ENCODE measurements around the gene DPEP2. TPM values are rescaled to one million over a fixed set of nuclear protein-coding genes. Genes with fewer than 3 reads are reported as not detected.

The DPEP2 gene
- total RNA-seq, 1 donor from 2014 or later: not detected

- H3K9me3 ChIP-seq (ENCODE audit: insufficient read depth, low read depth, low read length): no peaks in the 10 kb centered on the region
- DNase-seq (ENCODE audit: low read depth): no peak
- no peak overlapping the region for H3K4me3 ChIP-seq (ENCODE audit: insufficient read depth, low read depth, low read length)
- H3K27me3 ChIP-seq (ENCODE audit: insufficient read depth, low read length): no peaks in the 10 kb centered on the region
- no peak overlapping the region for H3K27ac ChIP-seq (ENCODE audit: low read depth, low read length)
- no peaks in the 10 kb centered on the region for H3K79me2 ChIP-seq (ENCODE audit: insufficient read depth, low read length)
- no peak overlapping the region for H3K4me2 ChIP-seq (ENCODE audit: low read length)
- H3K27ac Mint-ChIP-seq (ENCODE audit: unreplicated experiment): no peak overlapping the region
- H3K9me3 Mint-ChIP-seq (ENCODE audit: unreplicated experiment): no peaks in the 10 kb centered on the region
- TF ChIP-seq EZH2 (IDR thresholded peaks at IDR 0.05; ENCODE audit: insufficient read depth, low read length): no peak
- TF ChIP-seq CTCF (IDR thresholded peaks at IDR 0.05; ENCODE audit: insufficient read depth, low read depth, low read length): no peak
- H2AFZ ChIP-seq (ENCODE audit: low read depth, low read length): no peak overlapping the region
- H3K4me1 Mint-ChIP-seq (ENCODE audit: low read depth, unreplicated experiment): no peaks in the 10 kb centered on the region
- H3K9ac ChIP-seq (ENCODE audit: low read length): no peak overlapping the region
- H3K36me3 ChIP-seq (ENCODE audit: insufficient read depth, low read length): no peaks in the 10 kb centered on the region
- peaks cover 11% of the 10 kb centered on the region for H4K20me1 ChIP-seq (ENCODE audit: insufficient read depth, low read length)
- no peak for FAIRE-seq
- no peaks in the 10 kb centered on the region for H3K4me1 ChIP-seq (ENCODE audit: insufficient read depth, low read length)
- peaks cover 2% of the 10 kb centered on the region for H3K36me3 Mint-ChIP-seq (ENCODE audit: low read depth, unreplicated experiment)
- no peak overlapping the region for H3K4me3 Mint-ChIP-seq (ENCODE audit: unreplicated experiment)
- H3K27me3 Mint-ChIP-seq (ENCODE audit: low read depth, unreplicated experiment): no peaks in the 10 kb centered on the region
These were observed 38.7 kb upstream of the DPEP2 start for GRCh38 chr16:68037841-68038597.

GRCh38 chr16:68035227-68035626 is 35.9 kb upstream of the DPEP2 start:
- DNase-seq (ENCODE audit: low read depth) (no peak), FAIRE-seq (no peak)
- H3K27ac ChIP-seq (ENCODE audit: low read depth, low read length): no peak overlapping the region
- no peak overlapping the region for H3K4me2 ChIP-seq (ENCODE audit: low read length)
- no peak overlapping the region for H2AFZ ChIP-seq (ENCODE audit: low read depth, low read length)
- no peak overlapping the region for H3K4me3 Mint-ChIP-seq (ENCODE audit: unreplicated experiment)
- H3K36me3 ChIP-seq (ENCODE audit: insufficient read depth, low read length): no peaks in the 10 kb centered on the region
- no peaks in the 10 kb centered on the region for H3K27me3 Mint-ChIP-seq (ENCODE audit: low read depth, unreplicated experiment)
- H3K79me2 ChIP-seq (ENCODE audit: insufficient read depth, low read length): no peaks in the 10 kb centered on the region
- H3K4me1 ChIP-seq (ENCODE audit: insufficient read depth, low read length): peaks cover 6% of the 10 kb centered on the region
- no peak for TF ChIP-seq CTCF (IDR thresholded peaks at IDR 0.05; ENCODE audit: insufficient read depth, low read depth, low read length)
- TF ChIP-seq EZH2 (IDR thresholded peaks at IDR 0.05; ENCODE audit: insufficient read depth, low read length): no peak
- H3K4me1 Mint-ChIP-seq (ENCODE audit: low read depth, unreplicated experiment): no peaks in the 10 kb centered on the region
- H3K4me3 ChIP-seq (ENCODE audit: insufficient read depth, low read depth, low read length): no peak overlapping the region
- H4K20me1 ChIP-seq (ENCODE audit: insufficient read depth, low read length): peaks cover 1% of the 10 kb centered on the region
- no peaks in the 10 kb centered on the region for H3K27me3 ChIP-seq (ENCODE audit: insufficient read depth, low read length)
- H3K9me3 ChIP-seq (ENCODE audit: insufficient read depth, low read depth, low read length): no peaks in the 10 kb centered on the region
- H3K36me3 Mint-ChIP-seq (ENCODE audit: low read depth, unreplicated experiment): peaks cover 2% of the 10 kb centered on the region
- H3K9ac ChIP-seq (ENCODE audit: low read length): no peak overlapping the region
- no peak overlapping the region for H3K27ac Mint-ChIP-seq (ENCODE audit: unreplicated experiment)
- no peaks in the 10 kb centered on the region for H3K9me3 Mint-ChIP-seq (ENCODE audit: unreplicated experiment)

- H3K27me3 Mint-ChIP-seq (ENCODE audit: low read depth, unreplicated experiment): no peaks in the 10 kb centered on the region
- H3K4me1 ChIP-seq (ENCODE audit: insufficient read depth, low read length): peaks cover 6% of the 10 kb centered on the region
- H4K20me1 ChIP-seq (ENCODE audit: insufficient read depth, low read length): no peaks in the 10 kb centered on the region
- H3K36me3 ChIP-seq (ENCODE audit: insufficient read depth, low read length): no peaks in the 10 kb centered on the region
- TF ChIP-seq EZH2 (IDR thresholded peaks at IDR 0.05; ENCODE audit: insufficient read depth, low read length): no peak
- TF ChIP-seq CTCF (IDR thresholded peaks at IDR 0.05; ENCODE audit: insufficient read depth, low read depth, low read length): no peak
- H3K36me3 Mint-ChIP-seq (ENCODE audit: low read depth, unreplicated experiment): peaks cover 2% of the 10 kb centered on the region
- H3K9me3 ChIP-seq (ENCODE audit: insufficient read depth, low read depth, low read length): no peaks in the 10 kb centered on the region
- H3K4me1 Mint-ChIP-seq (ENCODE audit: low read depth, unreplicated experiment): no peaks in the 10 kb centered on the region
- no peak overlapping the region for H3K27ac ChIP-seq (ENCODE audit: low read depth, low read length)
- DNase-seq (ENCODE audit: low read depth) (peak; percentile 48), FAIRE-seq (no peak)
- H3K27me3 ChIP-seq (ENCODE audit: insufficient read depth, low read length): no peaks in the 10 kb centered on the region
- H3K4me2 ChIP-seq (ENCODE audit: low read length): no peak overlapping the region
- no peak overlapping the region for H3K27ac Mint-ChIP-seq (ENCODE audit: unreplicated experiment)
- H3K4me3 Mint-ChIP-seq (ENCODE audit: unreplicated experiment): peak overlapping the region; percentile 31
- no peaks in the 10 kb centered on the region for H3K9me3 Mint-ChIP-seq (ENCODE audit: unreplicated experiment)
- H3K9ac ChIP-seq (ENCODE audit: low read length): no peak overlapping the region
- no peak overlapping the region for H3K4me3 ChIP-seq (ENCODE audit: insufficient read depth, low read depth, low read length)
- H2AFZ ChIP-seq (ENCODE audit: low read depth, low read length): no peak overlapping the region
- H3K79me2 ChIP-seq (ENCODE audit: insufficient read depth, low read length): no peaks in the 10 kb centered on the region
These were observed 33.8 kb upstream of the DPEP2 start for GRCh38 chr16:68033101-68033500.
